ENCODE results near the gene CASP14. TPM values are rescaled to one million over a fixed set of nuclear protein-coding genes. Genes with fewer than 3 reads are reported as not detected.

Gene CASP14
- total and polyA plus RNA-seq, 2 experiments from 2014 or later = not detected

DNA sequence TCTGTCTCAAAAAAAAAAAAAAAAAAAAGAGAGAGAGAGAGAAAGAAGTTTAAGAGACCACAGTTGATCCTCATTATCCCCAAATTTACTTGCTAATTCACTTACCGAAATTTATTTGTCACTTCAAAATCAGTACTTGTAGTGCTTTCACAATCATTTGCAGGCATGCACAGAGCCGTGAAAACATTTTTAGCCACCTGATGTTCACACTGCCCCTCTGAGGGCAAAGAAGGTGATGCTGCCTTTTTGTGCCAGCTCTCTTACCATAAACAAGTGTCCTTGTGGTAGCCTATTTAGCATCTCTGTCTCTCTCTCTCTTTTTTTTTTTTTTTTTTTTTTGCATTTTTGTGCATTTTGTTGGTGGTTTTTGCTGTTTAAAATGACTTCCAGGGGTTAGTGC lies 24.1 kb upstream of the CASP14 start:
- Histone ChIP-seq H3K79me2 (replicated peaks; ENCODE audit: insufficient read depth) (no peaks in the 10 kb centered on the region), H3K4me3 (no peak overlapping the region), H3K27ac (ENCODE audit: low read depth) (no peak overlapping the region), H3K27me3 (ENCODE audit: insufficient read depth) (peaks cover 13% of the 10 kb centered on the region; the same call in 1 of the 2 replicates), H3K4me2 (no peak overlapping the region), H3K4me1 (ENCODE audit: insufficient read depth) (no peaks in the 10 kb centered on the region), H4K20me1 (replicated peaks; ENCODE audit: insufficient read depth) (no peaks in the 10 kb centered on the region; the same call in 1 of the 2 replicates), H3K9me2 (ENCODE audit: insufficient read depth) (no peaks in the 10 kb centered on the region), H3K36me3 (ENCODE audit: insufficient read depth) (no peaks in the 10 kb centered on the region), H2AFZ (no peak overlapping the region), H3F3A (replicated peaks; ENCODE audit: low read depth) (no peaks in the 10 kb centered on the region)
- DNase-seq (ENCODE audit: low spot score) (peak; percentile 63), ATAC-seq (peak; percentile 88)
- TF ChIP-seq STAT1 (IDR thresholded peaks at IDR 0.05; ENCODE audit: unreplicated experiment) (no peak), CTCF (conservative IDR thresholded peaks at IDR 0.05; ENCODE audit: low read depth in 2 of 2) (peak; percentile 60 to 61)
- Mint-ChIP-seq H3K36me3 (ENCODE audit: low read depth) (no peaks in the 10 kb centered on the region), H3K27me3 (ENCODE audit: insufficient read depth, low read depth, poor library complexity) (peaks cover 4% of the 10 kb centered on the region), H3K9me3 (peaks cover 6% of the 10 kb centered on the region; the same call in 2 of the 3 replicates), H3K4me1 (no peaks in the 10 kb centered on the region), H3K27ac (no peak overlapping the region), H3K4me3 (no peak overlapping the region)

GRCh38 chr19:15028490-15028889 lies 20.8 kb upstream of the CASP14 start:
- Mint-ChIP-seq H3K27me3 (ENCODE audit: insufficient read depth, low read depth, poor library complexity) (no peaks in the 10 kb centered on the region), H3K27ac (no peak overlapping the region), H3K36me3 (ENCODE audit: low read depth) (no peaks in the 10 kb centered on the region), H3K9me3 (peaks cover 22% of the 10 kb centered on the region), H3K4me1 (no peaks in the 10 kb centered on the region), H3K4me3 (no peak overlapping the region)
- H3K79me2 ChIP-seq (replicated peaks; ENCODE audit: insufficient read depth) = no peaks in the 10 kb centered on the region
- H3K4me1 ChIP-seq (ENCODE audit: insufficient read depth) = no peaks in the 10 kb centered on the region
- no peak for ATAC-seq
- H3K4me3 ChIP-seq = no peak overlapping the region
- no peaks in the 10 kb centered on the region for H3K9me2 ChIP-seq (ENCODE audit: insufficient read depth)
- H3F3A ChIP-seq (replicated peaks; ENCODE audit: low read depth) = no peaks in the 10 kb centered on the region
- H3K27me3 ChIP-seq (ENCODE audit: insufficient read depth) = no peaks in the 10 kb centered on the region
- H3K4me2 ChIP-seq = no peak overlapping the region
- H3K36me3 ChIP-seq (ENCODE audit: insufficient read depth) = no peaks in the 10 kb centered on the region
- no peak overlapping the region for H2AFZ ChIP-seq
- DNase-seq (ENCODE audit: low spot score) = no peak
- no peaks in the 10 kb centered on the region; the same call in 1 of the 2 replicates for H4K20me1 ChIP-seq (replicated peaks; ENCODE audit: insufficient read depth)
- no peak overlapping the region for H3K27ac ChIP-seq (ENCODE audit: low read depth)
- TF ChIP-seq CREB1 (CRISPR knock-in tag; IDR thresholded peaks at IDR 0.05; ENCODE audit: low read depth) (no peak), NANOG (IDR thresholded peaks at IDR 0.05; ENCODE audit: borderline replicate concordance) (no peak), JUNB (IDR thresholded peaks at IDR 0.05; ENCODE audit: unreplicated experiment) (no peak), EZH2phosphoT487 (IDR thresholded peaks at IDR 0.05; ENCODE audit: unreplicated experiment) (no peak), REST (IDR thresholded peaks at IDR 0.05; ENCODE audit: unreplicated experiment) (no peak), ZNF114 (CRISPR knock-in tag; IDR thresholded peaks at IDR 0.05) (no peak), ZNF331 (CRISPR knock-in tag; IDR thresholded peaks at IDR 0.05; ENCODE audit: low read depth) (no peak), CTCF (conservative IDR thresholded peaks at IDR 0.05; ENCODE audit: low read depth in 2 of 2) (no peak), POLR2AphosphoS5 (IDR thresholded peaks at IDR 0.05; ENCODE audit: low read depth) (no peak), EZH2 (IDR thresholded peaks at IDR 0.05; ENCODE audit: low read depth, unreplicated experiment) (no peak), STAT1 (IDR thresholded peaks at IDR 0.05; ENCODE audit: unreplicated experiment) (no peak)
